OCI-LY1 (cell line): ENCODE results near the gene GLG1.

ENCODE experiments used
- EZH2 ChIP-seq: fragments of 200-600 bp; sonication (generic), shearing (Covaris generic); IDR thresholded peaks from 2 replicates; pipeline ENCODE4 v1.8.0; 2017; ENCODE audit warnings: borderline replicate concordance, mixed run types, mild to moderate bottlenecking, antibody characterized with exemption, low read length, moderate library complexity, mixed read lengths
- TF ChIP-seq, protein P1 (sequence below): fragments of 200-600 bp; sonication (generic), shearing (Covaris generic); IDR thresholded peaks from 2 replicates; pipeline ENCODE4 v1.5.1; 2017; ENCODE audit warnings: mild to moderate bottlenecking, antibody characterized with exemption, low read length, moderate library complexity, mixed read lengths

DNA sequence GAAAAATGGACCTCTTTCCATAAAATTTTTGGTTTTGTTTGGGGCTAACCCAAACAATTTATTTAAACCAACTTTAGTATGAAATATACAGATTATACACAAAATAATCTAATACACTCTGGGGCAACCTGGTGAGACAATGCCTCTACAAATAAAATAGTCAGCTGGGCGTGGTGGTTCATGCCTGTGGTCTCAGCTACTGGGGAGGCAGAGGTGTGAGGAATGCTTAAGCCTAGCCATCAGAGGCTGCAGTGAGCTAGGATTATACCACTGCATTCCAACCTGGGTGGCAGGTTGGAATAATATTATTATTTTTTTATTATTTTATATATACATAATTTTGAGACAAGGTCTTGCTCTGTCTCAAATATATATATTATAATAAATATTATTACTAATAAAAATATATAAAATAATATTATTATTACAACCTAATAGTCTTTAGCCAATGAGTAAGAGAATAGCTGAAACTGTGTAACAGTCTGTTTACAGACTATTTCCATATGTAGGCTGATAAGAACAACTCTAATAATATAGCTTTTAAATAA lies 50.5 kb downstream of the GLG1 start:
- TF ChIP-seq, protein P1, sequence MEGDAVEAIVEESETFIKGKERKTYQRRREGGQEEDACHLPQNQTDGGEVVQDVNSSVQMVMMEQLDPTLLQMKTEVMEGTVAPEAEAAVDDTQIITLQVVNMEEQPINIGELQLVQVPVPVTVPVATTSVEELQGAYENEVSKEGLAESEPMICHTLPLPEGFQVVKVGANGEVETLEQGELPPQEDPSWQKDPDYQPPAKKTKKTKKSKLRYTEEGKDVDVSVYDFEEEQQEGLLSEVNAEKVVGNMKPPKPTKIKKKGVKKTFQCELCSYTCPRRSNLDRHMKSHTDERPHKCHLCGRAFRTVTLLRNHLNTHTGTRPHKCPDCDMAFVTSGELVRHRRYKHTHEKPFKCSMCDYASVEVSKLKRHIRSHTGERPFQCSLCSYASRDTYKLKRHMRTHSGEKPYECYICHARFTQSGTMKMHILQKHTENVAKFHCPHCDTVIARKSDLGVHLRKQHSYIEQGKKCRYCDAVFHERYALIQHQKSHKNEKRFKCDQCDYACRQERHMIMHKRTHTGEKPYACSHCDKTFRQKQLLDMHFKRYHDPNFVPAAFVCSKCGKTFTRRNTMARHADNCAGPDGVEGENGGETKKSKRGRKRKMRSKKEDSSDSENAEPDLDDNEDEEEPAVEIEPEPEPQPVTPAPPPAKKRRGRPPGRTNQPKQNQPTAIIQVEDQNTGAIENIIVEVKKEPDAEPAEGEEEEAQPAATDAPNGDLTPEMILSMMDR, result no peak
- TF ChIP-seq EZH2, result no peak
